Mononuclear cell (primary cell): ENCODE data around the gene GPR141. TPM values are rescaled to one million over a fixed set of nuclear protein-coding genes. Genes with fewer than 3 reads are reported as not detected.
"Not testable (repeated sequence)": the region's sequence is repeated elsewhere in the genome, so short reads cannot be mapped to it uniquely, and the experiment has no call there.

Experiments
- H3K27me3 ChIP-seq: 2 replicates; pipeline ENCODE4 v1.6.0; 2011; ENCODE audit warnings: low read length, control low read depth; ENCODE audit not compliant: insufficient read depth
- H3K4me1 ChIP-seq: 2 replicates; pipeline ENCODE4 v1.5.1; 2011; ENCODE audit warnings: mild to moderate bottlenecking, low read length, control low read depth; ENCODE audit not compliant: insufficient read depth
- H3K4me3 ChIP-seq: 2 replicates; pipeline ENCODE4 v1.5.1; 2011; ENCODE audit warnings: mild to moderate bottlenecking, low read length, moderate library complexity
- H3K9me3 ChIP-seq: 2 replicates; pipeline ENCODE4 v1.5.1; 2011; ENCODE audit warnings: low read depth, mild to moderate bottlenecking, control low read depth, low read length
- total RNA-seq: library from RNA; depleted of rRNA; stranded (reverse); fragments of >200 nt; gene quantifications from one replicate; pipeline ENCODE4 v1.2.3, GENCODE V29; 2012

GPR141 gene
- total RNA-seq, 1 donor = 3.8 TPM

GRCh38 chr7:37670436-37670835 lies 13.1 kb upstream of the GPR141 start:
- Histone ChIP-seq H3K9me3 (no peaks in the 10 kb centered on the region), H3K27me3 (peaks cover 3% of the 10 kb centered on the region), H3K4me1 (peaks cover 77% of the 10 kb centered on the region), H3K4me3 (no peak overlapping the region)

GRCh38 chr7:37671876-37672275 lies 11.7 kb upstream of the GPR141 start:
- no peaks in the 10 kb centered on the region for H3K27me3 ChIP-seq

GRCh38 chr7:37672926-37673325 lies 10.6 kb upstream of the GPR141 start:
- no peaks in the 10 kb centered on the region for H3K9me3 ChIP-seq
- no peaks in the 10 kb centered on the region for H3K27me3 ChIP-seq
- H3K4me1 ChIP-seq = peaks cover 68% of the 10 kb centered on the region
- H3K4me3 ChIP-seq = no peak overlapping the region

More at GRCh38 chr7:37671876-37672275, 11.7 kb upstream of the GPR141 start:
- no peaks in the 10 kb centered on the region for H3K9me3 ChIP-seq
- no peak overlapping the region for H3K4me3 ChIP-seq
- peaks cover 73% of the 10 kb centered on the region for H3K4me1 ChIP-seq

GRCh38 chr7:37673523-37673922 lies 10.0 kb upstream of the GPR141 start:
- H3K4me3 ChIP-seq = no peak overlapping the region
- H3K4me1 ChIP-seq = peaks cover 68% of the 10 kb centered on the region
- no peaks in the 10 kb centered on the region for H3K9me3 ChIP-seq
- no peaks in the 10 kb centered on the region for H3K27me3 ChIP-seq

GRCh38 chr7:37674531-37674930 lies 9.0 kb upstream of the GPR141 start:
- H3K4me3 ChIP-seq = no peak overlapping the region
- no peaks in the 10 kb centered on the region for H3K9me3 ChIP-seq
- peaks cover 64% of the 10 kb centered on the region for H3K4me1 ChIP-seq
- no peaks in the 10 kb centered on the region for H3K27me3 ChIP-seq

- H3K4me1 ChIP-seq = peaks cover 55% of the 10 kb centered on the region
- H3K27me3 ChIP-seq = peaks cover 5% of the 10 kb centered on the region
- H3K4me3 ChIP-seq = no peak overlapping the region
- no peaks in the 10 kb centered on the region for H3K9me3 ChIP-seq
Observed at GRCh38 chr7:37675749-37676148, 7.8 kb upstream of the GPR141 start.

- peaks cover 59% of the 10 kb centered on the region for H3K4me1 ChIP-seq
- H3K27me3 ChIP-seq = peaks cover 4% of the 10 kb centered on the region
- H3K4me3 ChIP-seq = peak overlapping the region; percentile 2
- no peaks in the 10 kb centered on the region for H3K9me3 ChIP-seq
Observed at GRCh38 chr7:37684927-37685326, 1.4 kb downstream of the GPR141 start.

- H3K9me3 ChIP-seq = no peaks in the 10 kb centered on the region
- H3K4me1 ChIP-seq = peaks cover 59% of the 10 kb centered on the region
- peaks cover 2% of the 10 kb centered on the region for H3K27me3 ChIP-seq
- no peak overlapping the region for H3K4me3 ChIP-seq
Observed at GRCh38 chr7:37686556-37687345, 3.2 kb downstream of the GPR141 start.

GRCh38 chr7:37690206-37690605 lies 6.6 kb downstream of the GPR141 start:
- Histone ChIP-seq H3K9me3 (no peaks in the 10 kb centered on the region), H3K4me3 (peak overlapping the region; percentile 26), H3K4me1 (peaks cover 60% of the 10 kb centered on the region), H3K27me3 (peaks cover 2% of the 10 kb centered on the region)

- H3K27me3 ChIP-seq = no peaks in the 10 kb centered on the region
- no peaks in the 10 kb centered on the region for H3K9me3 ChIP-seq
- no peak overlapping the region for H3K4me3 ChIP-seq
- peaks cover 30% of the 10 kb centered on the region for H3K4me1 ChIP-seq
Observed at GRCh38 chr7:37694208-37695094, 10.9 kb downstream of the GPR141 start.

- H3K4me3 ChIP-seq = no peak overlapping the region
- H3K9me3 ChIP-seq = no peaks in the 10 kb centered on the region
- peaks cover 38% of the 10 kb centered on the region for H3K4me1 ChIP-seq
- no peaks in the 10 kb centered on the region for H3K27me3 ChIP-seq
Observed at GRCh38 chr7:37698276-37698675, 14.7 kb downstream of the GPR141 start.

- no peak overlapping the region for H3K4me3 ChIP-seq
- peaks cover 36% of the 10 kb centered on the region for H3K4me1 ChIP-seq
- H3K27me3 ChIP-seq = no peaks in the 10 kb centered on the region
- H3K9me3 ChIP-seq = no peaks in the 10 kb centered on the region
Observed at GRCh38 chr7:37698782-37699181, 15.2 kb downstream of the GPR141 start.

GRCh38 chr7:37701769-37702168 lies 18.2 kb downstream of the GPR141 start:
- H3K4me3 ChIP-seq = no peak overlapping the region
- H3K4me1 ChIP-seq = peaks cover 30% of the 10 kb centered on the region
- H3K27me3 ChIP-seq = no peaks in the 10 kb centered on the region

GRCh38 chr7:37703361-37703760 lies 19.8 kb downstream of the GPR141 start:
- H3K27me3 ChIP-seq = no peaks in the 10 kb centered on the region
- no peaks in the 10 kb centered on the region for H3K9me3 ChIP-seq
- H3K4me1 ChIP-seq = peaks cover 32% of the 10 kb centered on the region
- no peak overlapping the region for H3K4me3 ChIP-seq

More at GRCh38 chr7:37701769-37702168, 18.2 kb downstream of the GPR141 start:
- no peaks in the 10 kb centered on the region for H3K9me3 ChIP-seq

GRCh38 chr7:37704328-37704833 lies 20.8 kb downstream of the GPR141 start:
- H3K9me3 ChIP-seq, H3K4me3 ChIP-seq, H3K27me3 ChIP-seq: not testable (repeated sequence)
- H3K4me1 ChIP-seq = peaks cover 33% of the 10 kb centered on the region
